ENCODE measurements around the gene MAN1A2.

DNA sequence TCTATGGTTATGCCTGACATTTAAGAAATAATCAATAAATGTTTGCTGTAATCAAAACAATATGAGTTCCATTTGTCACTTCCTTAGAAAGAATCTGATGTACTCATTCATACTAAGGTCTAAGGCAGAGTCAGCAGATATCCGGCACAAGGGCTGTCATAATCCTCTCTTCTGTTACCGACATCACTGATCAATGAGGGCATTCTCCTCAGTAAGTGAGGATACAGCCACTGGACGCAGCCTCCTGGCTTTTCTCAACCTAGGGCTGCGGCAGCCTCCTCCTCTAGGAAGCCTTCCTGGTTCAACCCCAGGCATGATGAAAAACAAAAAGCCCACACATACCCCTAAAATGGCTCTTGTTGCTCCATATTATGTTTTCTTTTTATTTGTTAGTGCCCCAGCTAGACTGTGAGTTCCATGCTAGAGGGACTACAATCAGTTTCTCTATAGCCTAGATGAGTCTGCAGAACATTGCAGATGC is 197.9 kb downstream of the MAN1A2 start:
- TF ChIP-seq, protein P1, sequence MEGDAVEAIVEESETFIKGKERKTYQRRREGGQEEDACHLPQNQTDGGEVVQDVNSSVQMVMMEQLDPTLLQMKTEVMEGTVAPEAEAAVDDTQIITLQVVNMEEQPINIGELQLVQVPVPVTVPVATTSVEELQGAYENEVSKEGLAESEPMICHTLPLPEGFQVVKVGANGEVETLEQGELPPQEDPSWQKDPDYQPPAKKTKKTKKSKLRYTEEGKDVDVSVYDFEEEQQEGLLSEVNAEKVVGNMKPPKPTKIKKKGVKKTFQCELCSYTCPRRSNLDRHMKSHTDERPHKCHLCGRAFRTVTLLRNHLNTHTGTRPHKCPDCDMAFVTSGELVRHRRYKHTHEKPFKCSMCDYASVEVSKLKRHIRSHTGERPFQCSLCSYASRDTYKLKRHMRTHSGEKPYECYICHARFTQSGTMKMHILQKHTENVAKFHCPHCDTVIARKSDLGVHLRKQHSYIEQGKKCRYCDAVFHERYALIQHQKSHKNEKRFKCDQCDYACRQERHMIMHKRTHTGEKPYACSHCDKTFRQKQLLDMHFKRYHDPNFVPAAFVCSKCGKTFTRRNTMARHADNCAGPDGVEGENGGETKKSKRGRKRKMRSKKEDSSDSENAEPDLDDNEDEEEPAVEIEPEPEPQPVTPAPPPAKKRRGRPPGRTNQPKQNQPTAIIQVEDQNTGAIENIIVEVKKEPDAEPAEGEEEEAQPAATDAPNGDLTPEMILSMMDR (IDR thresholded peaks at IDR 0.05; ENCODE audit: poor library complexity) = no peak
- no peak for TF ChIP-seq EZH2 (IDR thresholded peaks at IDR 0.05; ENCODE audit: borderline replicate concordance)

All from hepatocyte (in vitro differentiated cells).